ENCODE results near the gene GRIA1.

GRCh38 chr5:153610811-153611210 is 120.3 kb downstream of the GRIA1 start:
- no peak for TF ChIP-seq CTCF (IDR thresholded peaks at IDR 0.05)
- no peak for TF ChIP-seq POLR2A (IDR thresholded peaks at IDR 0.05)
